ENCODE measurements around the gene LRRN2. TPM values are rescaled to one million over a fixed set of nuclear protein-coding genes. Genes with fewer than 3 reads are reported as not detected.
A peak's percentile ranks its signal among the peaks of the same experiment; 100 is the strongest.

Gene LRRN2
- polyA plus RNA-seq, 1 donor from 2014 or later = 3.3 TPM

DNA sequence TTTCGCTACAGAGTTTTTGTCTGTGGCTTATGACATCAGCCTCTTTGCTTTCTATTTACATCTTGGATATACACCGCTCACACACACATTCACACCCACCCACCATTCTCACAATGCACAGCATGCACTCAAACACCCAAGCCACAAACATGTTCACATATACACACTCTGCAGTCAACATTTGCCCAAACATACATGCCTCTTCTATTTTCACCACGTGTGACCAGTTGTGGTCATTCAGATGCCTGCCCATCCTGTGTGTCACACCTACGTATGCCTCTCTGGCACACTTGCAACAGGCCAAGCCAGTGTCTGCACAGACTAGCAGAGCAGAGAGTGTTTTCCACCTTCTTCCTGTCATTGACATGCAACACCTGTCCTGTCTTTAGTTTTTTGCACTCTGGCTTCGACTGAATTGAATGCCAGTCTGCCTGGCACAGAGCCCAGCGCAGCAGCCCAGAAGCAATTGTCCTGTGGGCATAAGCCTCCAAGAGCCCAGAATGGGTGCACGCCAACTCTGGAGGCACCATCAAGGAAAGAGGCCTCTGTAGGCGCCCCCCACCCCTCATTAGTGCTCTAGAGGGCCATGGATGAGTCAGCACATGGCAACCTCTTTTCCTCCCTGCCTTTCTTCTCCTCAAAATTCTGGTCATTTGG is 37.7 kb upstream of the LRRN2 start:
- Histone ChIP-seq H3K79me2 (replicated peaks; ENCODE audit: insufficient read depth, low read length) (no peaks in the 10 kb centered on the region), H3K9me3 (ENCODE audit: low read length) (no peaks in the 10 kb centered on the region), H3K9ac (ENCODE audit: low read length) (no peak overlapping the region), H3F3A (ENCODE audit: insufficient read depth, low read length, poor library complexity, severe bottlenecking) (no peaks in the 10 kb centered on the region), H2AFZ (ENCODE audit: low read depth, low read length) (no peak overlapping the region), H3K4me2 (ENCODE audit: low read length) (no peak overlapping the region), H4K20me1 (ENCODE audit: insufficient read depth) (no peaks in the 10 kb centered on the region), H3K4me3 (ENCODE audit: low read length) (no peak overlapping the region), H3K27ac (ENCODE audit: low read length) (no peak overlapping the region), H3K36me3 (ENCODE audit: insufficient read depth, low read length) (no peaks in the 10 kb centered on the region), H3K27me3 (ENCODE audit: insufficient read depth, low read depth, low read length) (no peaks in the 10 kb centered on the region), H3K9me2 (ENCODE audit: insufficient read depth, low read length) (no peaks in the 10 kb centered on the region)
- no peak for TF ChIP-seq TAF1 (IDR thresholded peaks at IDR 0.05; ENCODE audit: low read depth)
- no peak for TF ChIP-seq EP300 (conservative IDR thresholded peaks at IDR 0.05; ENCODE audit: poor library complexity, severe bottlenecking)
- TF ChIP-seq, protein P1, sequence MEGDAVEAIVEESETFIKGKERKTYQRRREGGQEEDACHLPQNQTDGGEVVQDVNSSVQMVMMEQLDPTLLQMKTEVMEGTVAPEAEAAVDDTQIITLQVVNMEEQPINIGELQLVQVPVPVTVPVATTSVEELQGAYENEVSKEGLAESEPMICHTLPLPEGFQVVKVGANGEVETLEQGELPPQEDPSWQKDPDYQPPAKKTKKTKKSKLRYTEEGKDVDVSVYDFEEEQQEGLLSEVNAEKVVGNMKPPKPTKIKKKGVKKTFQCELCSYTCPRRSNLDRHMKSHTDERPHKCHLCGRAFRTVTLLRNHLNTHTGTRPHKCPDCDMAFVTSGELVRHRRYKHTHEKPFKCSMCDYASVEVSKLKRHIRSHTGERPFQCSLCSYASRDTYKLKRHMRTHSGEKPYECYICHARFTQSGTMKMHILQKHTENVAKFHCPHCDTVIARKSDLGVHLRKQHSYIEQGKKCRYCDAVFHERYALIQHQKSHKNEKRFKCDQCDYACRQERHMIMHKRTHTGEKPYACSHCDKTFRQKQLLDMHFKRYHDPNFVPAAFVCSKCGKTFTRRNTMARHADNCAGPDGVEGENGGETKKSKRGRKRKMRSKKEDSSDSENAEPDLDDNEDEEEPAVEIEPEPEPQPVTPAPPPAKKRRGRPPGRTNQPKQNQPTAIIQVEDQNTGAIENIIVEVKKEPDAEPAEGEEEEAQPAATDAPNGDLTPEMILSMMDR (IDR thresholded peaks at IDR 0.05; ENCODE audit: poor library complexity, severe bottlenecking) = no peak
- TF ChIP-seq, protein P2, sequence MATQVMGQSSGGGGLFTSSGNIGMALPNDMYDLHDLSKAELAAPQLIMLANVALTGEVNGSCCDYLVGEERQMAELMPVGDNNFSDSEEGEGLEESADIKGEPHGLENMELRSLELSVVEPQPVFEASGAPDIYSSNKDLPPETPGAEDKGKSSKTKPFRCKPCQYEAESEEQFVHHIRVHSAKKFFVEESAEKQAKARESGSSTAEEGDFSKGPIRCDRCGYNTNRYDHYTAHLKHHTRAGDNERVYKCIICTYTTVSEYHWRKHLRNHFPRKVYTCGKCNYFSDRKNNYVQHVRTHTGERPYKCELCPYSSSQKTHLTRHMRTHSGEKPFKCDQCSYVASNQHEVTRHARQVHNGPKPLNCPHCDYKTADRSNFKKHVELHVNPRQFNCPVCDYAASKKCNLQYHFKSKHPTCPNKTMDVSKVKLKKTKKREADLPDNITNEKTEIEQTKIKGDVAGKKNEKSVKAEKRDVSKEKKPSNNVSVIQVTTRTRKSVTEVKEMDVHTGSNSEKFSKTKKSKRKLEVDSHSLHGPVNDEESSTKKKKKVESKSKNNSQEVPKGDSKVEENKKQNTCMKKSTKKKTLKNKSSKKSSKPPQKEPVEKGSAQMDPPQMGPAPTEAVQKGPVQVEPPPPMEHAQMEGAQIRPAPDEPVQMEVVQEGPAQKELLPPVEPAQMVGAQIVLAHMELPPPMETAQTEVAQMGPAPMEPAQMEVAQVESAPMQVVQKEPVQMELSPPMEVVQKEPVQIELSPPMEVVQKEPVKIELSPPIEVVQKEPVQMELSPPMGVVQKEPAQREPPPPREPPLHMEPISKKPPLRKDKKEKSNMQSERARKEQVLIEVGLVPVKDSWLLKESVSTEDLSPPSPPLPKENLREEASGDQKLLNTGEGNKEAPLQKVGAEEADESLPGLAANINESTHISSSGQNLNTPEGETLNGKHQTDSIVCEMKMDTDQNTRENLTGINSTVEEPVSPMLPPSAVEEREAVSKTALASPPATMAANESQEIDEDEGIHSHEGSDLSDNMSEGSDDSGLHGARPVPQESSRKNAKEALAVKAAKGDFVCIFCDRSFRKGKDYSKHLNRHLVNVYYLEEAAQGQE (IDR thresholded peaks at IDR 0.05; ENCODE audit: borderline replicate concordance) = no peak
- TF ChIP-seq MXI1 (conservative IDR thresholded peaks at IDR 0.05; ENCODE audit: poor library complexity, severe bottlenecking) = no peak
- no peak for TF ChIP-seq RAD21 (conservative IDR thresholded peaks at IDR 0.05)
- TF ChIP-seq SMC3 (conservative IDR thresholded peaks at IDR 0.05; ENCODE audit: poor library complexity) = no peak
- TF ChIP-seq POLR2AphosphoS5 (IDR thresholded peaks at IDR 0.05) = no peak
- TF ChIP-seq EZH2 (IDR thresholded peaks at IDR 0.05; ENCODE audit: borderline replicate concordance, insufficient read depth, low read length, poor library complexity, severe bottlenecking) = no peak

DNA sequence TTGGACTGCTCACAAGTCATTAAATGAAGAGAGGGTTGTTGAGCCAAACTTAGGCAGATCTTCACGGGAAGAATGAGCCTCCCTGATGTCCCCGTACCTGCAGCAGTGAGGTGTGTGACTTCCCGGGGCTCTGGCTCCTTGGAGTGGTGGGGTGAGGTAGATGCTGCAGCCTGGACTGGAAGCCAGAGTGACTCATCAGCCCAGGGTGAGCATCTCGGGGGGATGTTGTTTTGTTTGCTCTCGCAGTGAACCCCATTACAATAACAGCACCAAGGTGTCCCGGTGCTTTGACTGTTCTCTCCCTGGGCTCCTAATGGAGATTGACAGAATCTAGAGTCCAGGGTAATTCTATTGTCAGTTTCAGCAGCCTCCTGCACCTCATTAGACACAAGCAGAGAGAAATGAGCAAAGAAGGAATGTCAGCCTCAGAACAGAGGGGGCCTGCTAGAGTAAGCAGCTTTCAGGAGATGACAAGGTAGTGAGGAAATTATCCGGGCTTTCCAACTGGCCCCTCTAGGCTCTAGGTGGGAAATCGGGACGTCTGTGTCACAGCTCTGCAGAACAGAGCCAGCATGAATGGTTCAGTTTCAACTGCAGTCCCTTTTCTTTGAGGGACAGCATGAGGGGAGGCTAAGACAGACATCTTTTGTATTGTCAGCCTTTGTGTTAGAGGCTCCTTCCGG is 36.0 kb upstream of the LRRN2 start:
- peak overlapping the region; percentile 19 for H3K27ac ChIP-seq (ENCODE audit: low read length)
- H3K4me2 ChIP-seq (ENCODE audit: low read length) = no peak overlapping the region

More for the DNA sequence above, 36.0 kb upstream of the LRRN2 start:
- Histone ChIP-seq H3F3A (ENCODE audit: insufficient read depth, low read length, poor library complexity, severe bottlenecking) (no peaks in the 10 kb centered on the region), H3K27me3 (ENCODE audit: insufficient read depth, low read depth, low read length) (no peaks in the 10 kb centered on the region), H3K9me3 (ENCODE audit: low read length) (no peaks in the 10 kb centered on the region), H4K20me1 (ENCODE audit: insufficient read depth) (no peaks in the 10 kb centered on the region), H3K79me2 (replicated peaks; ENCODE audit: insufficient read depth, low read length) (no peaks in the 10 kb centered on the region), H2AFZ (ENCODE audit: low read depth, low read length) (no peak overlapping the region), H3K36me3 (ENCODE audit: insufficient read depth, low read length) (no peaks in the 10 kb centered on the region), H3K9ac (ENCODE audit: low read length) (peak overlapping the region; percentile 13), H3K4me3 (ENCODE audit: low read length) (no peak overlapping the region), H3K9me2 (ENCODE audit: insufficient read depth, low read length) (no peaks in the 10 kb centered on the region)
- TF ChIP-seq EP300 (conservative IDR thresholded peaks at IDR 0.05; ENCODE audit: poor library complexity, severe bottlenecking) (peak; percentile 57), RAD21 (conservative IDR thresholded peaks at IDR 0.05) (peak; percentile 38), POLR2AphosphoS5 (IDR thresholded peaks at IDR 0.05) (peak; percentile 36), TAF1 (IDR thresholded peaks at IDR 0.05; ENCODE audit: low read depth) (peak; percentile 43), MXI1 (conservative IDR thresholded peaks at IDR 0.05; ENCODE audit: poor library complexity, severe bottlenecking) (no peak), EZH2 (IDR thresholded peaks at IDR 0.05; ENCODE audit: borderline replicate concordance, insufficient read depth, low read length, poor library complexity, severe bottlenecking) (no peak)
- TF ChIP-seq, protein P1 (IDR thresholded peaks at IDR 0.05; ENCODE audit: poor library complexity, severe bottlenecking) = peak; percentile 22
